ENCODE results near the gene SLC43A2.
"Not testable (repeated sequence)": the region's sequence is repeated elsewhere in the genome, so short reads cannot be mapped to it uniquely, and the experiment has no call there.

The SLC43A2 gene

GRCh38 chr17:1565877-1566276 lies 62.8 kb downstream of the SLC43A2 start:
- Histone ChIP-seq H3K4me1 (ENCODE audit: control insufficient read depth, insufficient read depth, low read depth, low read length) (peaks cover 23% of the 10 kb centered on the region), H3K4me3 (ENCODE audit: insufficient read depth in 1 of 2, low read depth in 1 of 2, low read length in 2 of 2) (no peak overlapping the region)
- WGBS: 79% methylated on average over 4 of the region's 6 CpGs

DNA sequence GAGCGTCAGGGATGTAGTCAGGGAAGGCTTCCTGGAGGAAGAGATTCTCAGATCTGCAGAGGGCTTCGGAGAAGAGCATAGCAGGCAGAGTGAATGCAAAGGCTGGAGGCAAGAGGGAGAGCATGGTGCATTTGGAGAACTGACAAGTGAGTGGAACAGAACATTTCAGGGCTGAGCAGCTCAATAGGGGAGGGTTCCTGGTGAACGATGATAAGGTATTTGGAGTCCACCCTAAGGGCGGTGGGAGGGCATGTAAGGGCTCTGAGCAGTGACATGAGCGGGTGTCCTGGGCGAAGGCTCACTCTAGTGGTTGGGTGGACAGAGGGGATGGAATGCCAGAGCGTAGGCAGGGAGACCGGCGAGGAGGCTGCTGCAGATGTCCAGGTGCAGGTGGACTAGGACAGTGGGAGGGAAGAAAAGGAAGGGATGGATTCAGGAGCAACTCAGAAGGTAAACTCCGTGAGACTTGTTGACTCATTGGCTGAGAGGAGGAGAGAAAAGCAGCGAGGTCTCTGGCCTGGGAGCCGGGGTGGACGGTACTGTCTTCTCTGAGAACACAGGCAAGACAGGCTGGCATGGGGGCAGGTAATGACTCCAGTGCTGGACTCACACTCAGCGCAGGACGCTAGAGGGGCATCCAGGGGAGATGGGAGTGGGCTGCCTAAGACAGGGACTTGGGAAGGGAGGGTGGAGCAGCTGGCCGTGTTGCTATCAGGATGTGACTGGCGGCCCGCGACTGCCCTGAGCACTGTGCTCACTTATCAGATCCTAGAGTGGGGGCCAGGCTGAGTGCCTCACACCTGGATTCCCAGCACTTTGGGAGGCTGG lies 64.6 kb downstream of the SLC43A2 start:
- Histone ChIP-seq H4K91ac (ENCODE audit: low read length) (peak overlapping the region; percentile 23), H3K4me2 (ENCODE audit: low read length, poor library complexity, severe bottlenecking) (no peak overlapping the region), H3K4me3 (ENCODE audit: insufficient read depth in 1 of 2, low read depth in 1 of 2, low read length in 2 of 2) (no peak overlapping the region), H3K4me1 (ENCODE audit: control insufficient read depth, insufficient read depth, low read depth, low read length) (peaks cover 27% of the 10 kb centered on the region), H3K36me3 (ENCODE audit: control insufficient read depth in 1 of 2, insufficient read depth in 2 of 2, low read depth in 1 of 2, low read length in 2 of 2) (peaks cover 0 to 4% of the 10 kb centered on the region in 2 experiments), H3K23ac (ENCODE audit: low read length in 2 of 2) (no peak overlapping the region), H4K8ac (ENCODE audit: low read length) (no peak overlapping the region), H3K79me1 (replicated peaks; ENCODE audit: low read length, poor library complexity, severe bottlenecking) (peaks cover 11% of the 10 kb centered on the region), H3K18ac (ENCODE audit: low read depth in 1 of 2, low read length in 2 of 2) (no peak overlapping the region), H2BK120ac (ENCODE audit: low read depth, low read length) (no peak overlapping the region), H2AK5ac (ENCODE audit: low read length, severe bottlenecking) (no peak overlapping the region), H2BK15ac (ENCODE audit: low read depth, poor library complexity, severe bottlenecking) (no peak overlapping the region), H3K4ac (ENCODE audit: low read depth in 1 of 2, low read length in 2 of 2) (no peak overlapping the region), H3K27ac (ENCODE audit: low read length, poor library complexity, severe bottlenecking) (no peak overlapping the region), H3K14ac (ENCODE audit: low read length in 2 of 2) (no peak overlapping the region), H3K9me3 (ENCODE audit: control insufficient read depth, low read length) (no peaks in the 10 kb centered on the region), H2AFZ (ENCODE audit: low read depth, low read length) (no peak overlapping the region), H2BK5ac (ENCODE audit: low read depth, low read length, poor library complexity, severe bottlenecking) (no peak overlapping the region), H3K27me3 (ENCODE audit: control insufficient read depth in 1 of 2, insufficient read depth in 1 of 2, low read length in 2 of 2) (peaks cover 0 to under 1% of the 10 kb centered on the region in 2 experiments), H3K9ac (ENCODE audit: low read length) (no peak overlapping the region), H2BK12ac (ENCODE audit: low read length in 2 of 2) (no peak overlapping the region)
- no peak for DNase-seq
- 73% methylated on average over 19 of the region's 19 CpGs for WGBS

More at GRCh38 chr17:1565877-1566276, 62.8 kb downstream of the SLC43A2 start:
- peaks cover 0 to 10% of the 10 kb centered on the region in 2 experiments for H3K27me3 ChIP-seq (ENCODE audit: control insufficient read depth in 1 of 2, insufficient read depth in 1 of 2, low read length in 2 of 2)
- no peak for DNase-seq
- no peak overlapping the region for H4K8ac ChIP-seq (ENCODE audit: low read length)
- no peaks in the 10 kb centered on the region for H3K36me3 ChIP-seq (ENCODE audit: control insufficient read depth in 1 of 2, insufficient read depth in 2 of 2, low read depth in 1 of 2, low read length in 2 of 2)
- no peak overlapping the region for H3K9ac ChIP-seq (ENCODE audit: low read length)
- H3K4ac ChIP-seq (ENCODE audit: low read depth in 1 of 2, low read length in 2 of 2): no peak overlapping the region
- H3K23ac ChIP-seq (ENCODE audit: low read length in 2 of 2): no peak overlapping the region
- no peak overlapping the region for H3K4me2 ChIP-seq (ENCODE audit: low read length, poor library complexity, severe bottlenecking)
- H3K14ac ChIP-seq (ENCODE audit: low read length in 2 of 2): no peak overlapping the region
- H2BK5ac ChIP-seq (ENCODE audit: low read depth, low read length, poor library complexity, severe bottlenecking): no peak overlapping the region
- H4K91ac ChIP-seq (ENCODE audit: low read length): no peak overlapping the region
- H3K9me3 ChIP-seq (ENCODE audit: control insufficient read depth, low read length): no peaks in the 10 kb centered on the region
- no peak overlapping the region for H3K18ac ChIP-seq (ENCODE audit: low read depth in 1 of 2, low read length in 2 of 2)
- H3K27ac ChIP-seq (ENCODE audit: low read length, poor library complexity, severe bottlenecking): no peak overlapping the region
- no peak overlapping the region for H2BK12ac ChIP-seq (ENCODE audit: low read length in 2 of 2)
- no peak overlapping the region for H2BK120ac ChIP-seq (ENCODE audit: low read depth, low read length)
- H2AFZ ChIP-seq (ENCODE audit: low read depth, low read length): no peak overlapping the region
- no peak overlapping the region for H2AK5ac ChIP-seq (ENCODE audit: low read length, severe bottlenecking)
- H2BK15ac ChIP-seq (ENCODE audit: low read depth, poor library complexity, severe bottlenecking): no peak overlapping the region
- peaks cover 1% of the 10 kb centered on the region for H3K79me1 ChIP-seq (replicated peaks; ENCODE audit: low read length, poor library complexity, severe bottlenecking)

DNA sequence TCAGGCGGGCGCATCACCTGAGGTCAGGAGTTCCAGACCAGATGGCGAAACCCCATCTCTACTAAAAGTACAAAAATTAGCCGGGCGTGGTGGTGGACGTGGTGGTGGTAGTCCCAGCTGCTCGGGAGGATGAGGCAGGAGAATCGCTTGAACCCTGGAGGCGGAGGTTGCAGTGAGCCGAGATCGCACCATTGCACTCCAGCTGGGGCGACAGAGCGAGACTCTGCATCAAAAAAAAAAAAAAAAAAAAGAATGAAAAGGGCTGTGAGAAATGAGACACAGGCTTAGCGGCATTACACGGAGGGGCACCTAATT lies 65.2 kb downstream of the SLC43A2 start:
- not testable (repeated sequence) for H3K27ac ChIP-seq (ENCODE audit: low read length, poor library complexity, severe bottlenecking)

GRCh38 chr17:1562176-1562643 lies 66.4 kb downstream of the SLC43A2 start:
- H3K9me3 ChIP-seq (ENCODE audit: control insufficient read depth, low read length): no peaks in the 10 kb centered on the region
- peak overlapping the region in 1 of 2 experiments; percentile 3 for H3K23ac ChIP-seq (ENCODE audit: low read length in 2 of 2)
- peak overlapping the region; percentile 31 for H2BK15ac ChIP-seq (ENCODE audit: low read depth, poor library complexity, severe bottlenecking)
- peaks cover 16% of the 10 kb centered on the region for H3K79me1 ChIP-seq (replicated peaks; ENCODE audit: low read length, poor library complexity, severe bottlenecking)
- H2BK12ac ChIP-seq (ENCODE audit: low read length in 2 of 2): no peak overlapping the region
- peak overlapping the region; percentile 76 for H4K91ac ChIP-seq (ENCODE audit: low read length)
- H2BK5ac ChIP-seq (ENCODE audit: low read depth, low read length, poor library complexity, severe bottlenecking): no peak overlapping the region
- H3K27me3 ChIP-seq (ENCODE audit: control insufficient read depth in 1 of 2, insufficient read depth in 1 of 2, low read length in 2 of 2): no peaks in the 10 kb centered on the region
- H3K4me2 ChIP-seq (ENCODE audit: low read length, poor library complexity, severe bottlenecking): peak overlapping the region; percentile 78
- 1% methylated on average over 32 of the region's 62 CpGs for WGBS
- peak overlapping the region; percentile 71 for H4K8ac ChIP-seq (ENCODE audit: low read length)
- H2AK5ac ChIP-seq (ENCODE audit: low read length, severe bottlenecking): no peak overlapping the region
- peaks cover 0 to 8% of the 10 kb centered on the region in 2 experiments for H3K36me3 ChIP-seq (ENCODE audit: control insufficient read depth in 1 of 2, insufficient read depth in 2 of 2, low read depth in 1 of 2, low read length in 2 of 2)
- peak overlapping the region; percentile 81 to 87 for H3K18ac ChIP-seq (ENCODE audit: low read depth in 1 of 2, low read length in 2 of 2)
- no peak overlapping the region for H3K27ac ChIP-seq (ENCODE audit: low read length, poor library complexity, severe bottlenecking)
- H2BK120ac ChIP-seq (ENCODE audit: low read depth, low read length): peak overlapping the region; percentile 20
- H3K4ac ChIP-seq (ENCODE audit: low read depth in 1 of 2, low read length in 2 of 2): peak overlapping the region; percentile 31 to 88
- peak overlapping the region; percentile 88 to 91 for H3K4me3 ChIP-seq (ENCODE audit: insufficient read depth in 1 of 2, low read depth in 1 of 2, low read length in 2 of 2)
- H3K14ac ChIP-seq (ENCODE audit: low read length in 2 of 2): peak overlapping the region; percentile 48 to 89
- peak overlapping the region; percentile 86 for H2AFZ ChIP-seq (ENCODE audit: low read depth, low read length)
- H3K4me1 ChIP-seq (ENCODE audit: control insufficient read depth, insufficient read depth, low read depth, low read length): peaks cover 31% of the 10 kb centered on the region
- DNase-seq: peak; percentile 54
- H3K9ac ChIP-seq (ENCODE audit: low read length): peak overlapping the region; percentile 94

More for the DNA sequence above, 65.2 kb downstream of the SLC43A2 start:
- H3K9ac ChIP-seq (ENCODE audit: low read length); H2BK12ac ChIP-seq (ENCODE audit: low read length in 2 of 2); H2BK5ac ChIP-seq (ENCODE audit: low read depth, low read length, poor library complexity, severe bottlenecking); H2BK15ac ChIP-seq (ENCODE audit: low read depth, poor library complexity, severe bottlenecking); H3K27me3 ChIP-seq (ENCODE audit: control insufficient read depth in 1 of 2, insufficient read depth in 1 of 2, low read length in 2 of 2); H3K4me2 ChIP-seq (ENCODE audit: low read length, poor library complexity, severe bottlenecking); DNase-seq; H2BK120ac ChIP-seq (ENCODE audit: low read depth, low read length); H3K9me3 ChIP-seq (ENCODE audit: control insufficient read depth, low read length); H3K4ac ChIP-seq (ENCODE audit: low read depth in 1 of 2, low read length in 2 of 2); H3K36me3 ChIP-seq (ENCODE audit: control insufficient read depth in 1 of 2, insufficient read depth in 2 of 2, low read depth in 1 of 2, low read length in 2 of 2); H2AK5ac ChIP-seq (ENCODE audit: low read length, severe bottlenecking); H3K14ac ChIP-seq (ENCODE audit: low read length in 2 of 2); H2AFZ ChIP-seq (ENCODE audit: low read depth, low read length); H3K23ac ChIP-seq (ENCODE audit: low read length in 2 of 2); H3K4me3 ChIP-seq (ENCODE audit: insufficient read depth in 1 of 2, low read depth in 1 of 2, low read length in 2 of 2); H3K18ac ChIP-seq (ENCODE audit: low read depth in 1 of 2, low read length in 2 of 2); H4K91ac ChIP-seq (ENCODE audit: low read length); H4K8ac ChIP-seq (ENCODE audit: low read length): not testable (repeated sequence)
- 91% methylated on average over 15 of the region's 15 CpGs for WGBS
- H3K79me1 ChIP-seq (replicated peaks; ENCODE audit: low read length, poor library complexity, severe bottlenecking): peaks cover 11% of the 10 kb centered on the region
- peaks cover 25% of the 10 kb centered on the region for H3K4me1 ChIP-seq (ENCODE audit: control insufficient read depth, insufficient read depth, low read depth, low read length)
